ENCODE measurements around the gene AJAP1.

Gene AJAP1

DNA sequence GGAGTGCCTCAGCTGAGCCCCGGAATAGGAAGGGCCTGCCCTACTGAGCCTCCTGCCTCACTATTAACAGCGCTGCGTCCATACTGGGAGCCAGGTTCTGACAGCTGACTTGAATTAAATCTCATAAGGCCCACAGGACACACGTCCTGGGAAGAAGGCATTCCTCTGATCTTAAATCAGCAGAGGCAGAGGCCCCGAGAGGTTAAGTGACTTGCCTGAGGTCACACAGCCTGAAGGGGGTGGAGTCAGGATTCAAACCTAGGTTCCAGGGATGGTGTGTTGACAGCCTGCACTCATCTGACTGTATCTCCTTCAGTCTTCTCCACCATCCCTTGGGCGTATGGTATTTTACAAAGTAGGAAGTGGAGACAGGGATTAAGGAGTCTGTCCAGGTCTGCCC, 79.8 kb downstream of the AJAP1 start:
- Histone ChIP-seq H3K4me3 (ENCODE audit: insufficient read length, low read depth) (no peak overlapping the region), H3K4me1 (ENCODE audit: insufficient read depth, insufficient read length) (peaks cover 5% of the 10 kb centered on the region), H3K9ac (ENCODE audit: insufficient read length, low read depth) (no peak overlapping the region), H3K36me3 (ENCODE audit: insufficient read depth, insufficient read length, low read length) (peaks cover 2% of the 10 kb centered on the region), H3K9me3 (ENCODE audit: insufficient read depth, low read length) (no peaks in the 10 kb centered on the region; the same call in 1 of the 2 replicates), H3K27me3 (ENCODE audit: insufficient read depth, insufficient read length) (no peaks in the 10 kb centered on the region)
- no peak for TF ChIP-seq YY1 (IDR thresholded peaks at IDR 0.05; ENCODE audit: insufficient read depth, insufficient read length)
- TF ChIP-seq ZNF274 (IDR thresholded peaks at IDR 0.05; ENCODE audit: low read depth, low read length): no peak
- TF ChIP-seq SUZ12 (IDR thresholded peaks at IDR 0.05; ENCODE audit: extremely low read depth, insufficient read depth, insufficient read length): no peak
- DNase-seq (ENCODE audit: low read depth, low spot score): no peak

DNA sequence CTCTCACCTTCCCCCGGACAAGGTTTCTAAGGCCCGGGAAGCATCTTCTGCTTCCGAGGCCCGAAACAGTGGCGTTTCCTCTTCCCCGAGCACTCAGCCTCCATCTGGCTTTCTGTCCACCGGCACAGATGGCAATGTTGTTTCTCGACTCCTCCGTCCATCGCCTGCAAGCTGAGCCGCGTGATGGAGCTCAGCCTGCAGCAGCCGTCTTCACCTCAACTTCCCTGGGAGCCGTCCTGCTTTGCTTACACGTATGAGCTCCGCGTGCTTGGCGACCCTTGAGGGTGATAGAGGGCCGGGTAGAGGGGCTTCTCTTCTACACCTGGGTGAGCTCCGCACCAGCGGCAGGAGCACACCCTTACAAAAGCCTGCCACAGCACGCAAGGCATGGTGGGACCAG, 80.4 kb downstream of the AJAP1 start:
- TF ChIP-seq SUZ12 (IDR thresholded peaks at IDR 0.05; ENCODE audit: extremely low read depth, insufficient read depth, insufficient read length) (no peak), ZNF274 (IDR thresholded peaks at IDR 0.05; ENCODE audit: low read depth, low read length) (no peak), YY1 (IDR thresholded peaks at IDR 0.05; ENCODE audit: insufficient read depth, insufficient read length) (no peak)
- no peaks in the 10 kb centered on the region; the same call in 1 of the 2 replicates for H3K9me3 ChIP-seq (ENCODE audit: insufficient read depth, low read length)
- peaks cover 2% of the 10 kb centered on the region for H3K36me3 ChIP-seq (ENCODE audit: insufficient read depth, insufficient read length, low read length)
- no peaks in the 10 kb centered on the region for H3K27me3 ChIP-seq (ENCODE audit: insufficient read depth, insufficient read length)
- no peak for DNase-seq (ENCODE audit: low read depth, low spot score)
- H3K4me3 ChIP-seq (ENCODE audit: insufficient read length, low read depth): no peak overlapping the region
- H3K4me1 ChIP-seq (ENCODE audit: insufficient read depth, insufficient read length): peaks cover 6% of the 10 kb centered on the region
- no peak overlapping the region for H3K9ac ChIP-seq (ENCODE audit: insufficient read length, low read depth)

DNA sequence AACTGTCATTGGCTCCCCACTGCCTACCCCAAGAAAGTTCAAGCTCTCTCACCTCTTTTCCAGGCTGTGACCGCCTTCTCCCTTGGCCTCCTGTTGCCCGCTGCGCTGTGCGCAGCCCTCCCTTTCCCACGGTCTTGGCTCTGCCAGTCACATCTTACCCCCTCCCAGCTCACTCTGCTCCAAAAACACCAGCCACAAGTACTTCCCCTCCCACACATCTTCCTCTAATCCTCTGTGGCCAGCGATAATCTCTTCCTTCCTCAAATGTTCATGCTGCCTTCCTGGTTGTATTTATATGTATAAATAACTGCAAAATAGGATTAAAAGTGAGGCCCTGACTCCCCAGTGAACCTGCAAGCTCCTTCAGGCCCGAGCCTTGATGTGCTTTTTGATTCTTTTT, 81.8 kb downstream of the AJAP1 start:
- Histone ChIP-seq H3K27me3 (ENCODE audit: insufficient read depth, insufficient read length) (no peaks in the 10 kb centered on the region), H3K9me3 (ENCODE audit: insufficient read depth, low read length) (no peaks in the 10 kb centered on the region; the same call in 1 of the 2 replicates), H3K9ac (ENCODE audit: insufficient read length, low read depth) (no peak overlapping the region), H3K4me1 (ENCODE audit: insufficient read depth, insufficient read length) (peaks cover 8% of the 10 kb centered on the region), H3K4me3 (ENCODE audit: insufficient read length, low read depth) (no peak overlapping the region), H3K36me3 (ENCODE audit: insufficient read depth, insufficient read length, low read length) (no peaks in the 10 kb centered on the region)
- no peak for DNase-seq (ENCODE audit: low read depth, low spot score)
- no peak for TF ChIP-seq ZNF274 (IDR thresholded peaks at IDR 0.05; ENCODE audit: low read depth, low read length)
- no peak for TF ChIP-seq YY1 (IDR thresholded peaks at IDR 0.05; ENCODE audit: insufficient read depth, insufficient read length)
- TF ChIP-seq SUZ12 (IDR thresholded peaks at IDR 0.05; ENCODE audit: extremely low read depth, insufficient read depth, insufficient read length): no peak

DNA sequence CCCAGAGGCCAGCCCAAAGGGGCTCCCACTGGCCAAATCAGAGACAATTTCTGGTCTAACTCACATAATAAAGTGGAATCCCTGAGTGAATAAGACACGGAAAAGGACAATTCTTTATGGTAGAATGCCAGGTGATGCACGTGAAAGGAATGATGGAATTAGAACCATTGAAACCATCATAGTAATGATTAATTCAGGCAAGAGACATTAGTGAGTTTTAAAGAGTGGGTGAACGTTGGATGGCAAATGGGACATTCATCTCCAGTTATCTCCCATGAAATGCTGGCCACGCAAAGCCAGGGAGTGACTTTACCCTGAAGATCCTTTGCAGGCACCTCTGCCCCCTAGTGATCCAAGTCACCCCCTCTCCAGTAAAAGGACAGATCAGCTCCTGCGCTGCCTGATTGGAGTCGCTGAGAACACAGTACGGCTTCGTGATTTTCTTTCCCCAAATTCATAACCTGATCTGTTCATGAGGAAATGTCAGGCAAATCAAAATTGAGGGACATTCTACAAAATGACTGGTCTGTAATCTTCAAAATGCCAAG, 87.5 kb downstream of the AJAP1 start:
- H3K9ac ChIP-seq (ENCODE audit: insufficient read length, low read depth): no peak overlapping the region
- TF ChIP-seq SUZ12 (IDR thresholded peaks at IDR 0.05; ENCODE audit: extremely low read depth, insufficient read depth, insufficient read length) (no peak), YY1 (IDR thresholded peaks at IDR 0.05; ENCODE audit: insufficient read depth, insufficient read length) (no peak), ZNF274 (IDR thresholded peaks at IDR 0.05; ENCODE audit: low read depth, low read length) (no peak)
- H3K4me3 ChIP-seq (ENCODE audit: insufficient read length, low read depth): no peak overlapping the region
- no peaks in the 10 kb centered on the region; the same call in 1 of the 2 replicates for H3K9me3 ChIP-seq (ENCODE audit: insufficient read depth, low read length)
- no peak for DNase-seq (ENCODE audit: low read depth, low spot score)
- H3K36me3 ChIP-seq (ENCODE audit: insufficient read depth, insufficient read length, low read length): no peaks in the 10 kb centered on the region
- H3K27me3 ChIP-seq (ENCODE audit: insufficient read depth, insufficient read length): no peaks in the 10 kb centered on the region
- H3K4me1 ChIP-seq (ENCODE audit: insufficient read depth, insufficient read length): peaks cover 2% of the 10 kb centered on the region

DNA sequence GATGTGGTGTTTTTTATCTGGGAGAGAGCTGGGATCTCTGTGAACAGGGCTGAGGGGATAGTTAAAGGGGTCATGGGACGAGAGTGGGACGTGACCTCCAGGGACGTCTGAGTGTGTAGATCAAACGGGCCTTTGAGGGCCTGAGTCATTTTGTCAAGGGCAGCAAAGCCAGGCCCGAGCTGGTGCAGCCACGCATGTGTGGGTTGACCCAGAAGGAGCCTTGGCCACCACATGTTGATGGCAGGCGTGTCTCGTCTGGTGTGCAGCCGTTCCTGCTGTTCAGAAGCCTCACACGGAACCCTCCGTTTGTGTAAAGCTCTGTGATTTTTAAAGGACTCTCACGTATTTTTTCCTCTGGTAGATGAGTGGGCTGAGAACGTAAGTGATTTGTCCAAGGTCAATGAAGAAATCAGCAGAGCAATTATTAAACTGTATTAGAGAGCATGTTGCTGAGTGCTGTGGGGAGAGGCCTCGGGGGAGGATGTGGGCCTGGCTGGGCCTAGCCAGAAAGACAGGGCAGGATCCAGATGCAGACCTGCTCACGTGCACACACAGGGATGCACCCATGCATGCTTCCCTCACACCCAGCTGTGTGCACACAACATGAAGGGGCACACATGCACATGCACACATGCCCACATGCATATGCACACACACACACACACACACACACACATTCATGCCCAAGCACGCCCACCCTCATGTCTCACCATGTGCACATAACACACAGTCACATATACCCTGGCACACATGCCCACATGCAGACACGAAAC, 89.8 kb downstream of the AJAP1 start:
- TF ChIP-seq YY1 (IDR thresholded peaks at IDR 0.05; ENCODE audit: insufficient read depth, insufficient read length): no peak
- no peak for TF ChIP-seq ZNF274 (IDR thresholded peaks at IDR 0.05; ENCODE audit: low read depth, low read length)
- no peak for TF ChIP-seq SUZ12 (IDR thresholded peaks at IDR 0.05; ENCODE audit: extremely low read depth, insufficient read depth, insufficient read length)
- H3K9ac ChIP-seq (ENCODE audit: insufficient read length, low read depth): no peak overlapping the region
- no peaks in the 10 kb centered on the region for H3K27me3 ChIP-seq (ENCODE audit: insufficient read depth, insufficient read length)
- H3K4me1 ChIP-seq (ENCODE audit: insufficient read depth, insufficient read length): peaks cover 4% of the 10 kb centered on the region
- H3K36me3 ChIP-seq (ENCODE audit: insufficient read depth, insufficient read length, low read length): no peaks in the 10 kb centered on the region
- DNase-seq (ENCODE audit: low read depth, low spot score): no peak
- H3K4me3 ChIP-seq (ENCODE audit: insufficient read length, low read depth): no peak overlapping the region
- no peaks in the 10 kb centered on the region for H3K9me3 ChIP-seq (ENCODE audit: insufficient read depth, low read length)

DNA sequence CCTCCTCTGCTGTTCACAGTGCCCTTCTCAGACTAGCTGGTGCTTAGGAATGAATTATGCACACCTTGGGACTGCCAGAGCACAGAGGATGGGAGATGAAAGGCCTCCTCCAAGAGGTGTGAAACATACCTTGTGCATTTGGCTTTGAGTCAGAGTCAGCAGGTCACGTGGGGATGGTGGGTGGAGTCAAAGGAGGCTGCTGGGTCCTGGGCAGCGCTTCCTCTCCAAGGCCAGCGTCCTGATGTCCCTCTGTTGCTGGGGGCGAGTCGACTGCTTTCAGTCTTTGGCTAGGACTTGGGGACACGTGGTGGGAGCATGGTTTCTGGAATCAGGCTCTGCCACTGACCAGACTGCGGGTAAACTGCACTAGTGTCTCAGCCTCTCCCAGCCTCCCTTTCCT, 91.2 kb downstream of the AJAP1 start:
- Histone ChIP-seq H3K36me3 (ENCODE audit: insufficient read depth, insufficient read length, low read length) (no peaks in the 10 kb centered on the region), H3K27me3 (ENCODE audit: insufficient read depth, insufficient read length) (no peaks in the 10 kb centered on the region), H3K9me3 (ENCODE audit: insufficient read depth, low read length) (no peaks in the 10 kb centered on the region), H3K4me3 (ENCODE audit: insufficient read length, low read depth) (no peak overlapping the region), H3K9ac (ENCODE audit: insufficient read length, low read depth) (no peak overlapping the region), H3K4me1 (ENCODE audit: insufficient read depth, insufficient read length) (peaks cover 1% of the 10 kb centered on the region)
- TF ChIP-seq YY1 (IDR thresholded peaks at IDR 0.05; ENCODE audit: insufficient read depth, insufficient read length) (no peak), SUZ12 (IDR thresholded peaks at IDR 0.05; ENCODE audit: extremely low read depth, insufficient read depth, insufficient read length) (no peak), ZNF274 (IDR thresholded peaks at IDR 0.05; ENCODE audit: low read depth, low read length) (no peak)
- no peak for DNase-seq (ENCODE audit: low read depth, low spot score)

DNA sequence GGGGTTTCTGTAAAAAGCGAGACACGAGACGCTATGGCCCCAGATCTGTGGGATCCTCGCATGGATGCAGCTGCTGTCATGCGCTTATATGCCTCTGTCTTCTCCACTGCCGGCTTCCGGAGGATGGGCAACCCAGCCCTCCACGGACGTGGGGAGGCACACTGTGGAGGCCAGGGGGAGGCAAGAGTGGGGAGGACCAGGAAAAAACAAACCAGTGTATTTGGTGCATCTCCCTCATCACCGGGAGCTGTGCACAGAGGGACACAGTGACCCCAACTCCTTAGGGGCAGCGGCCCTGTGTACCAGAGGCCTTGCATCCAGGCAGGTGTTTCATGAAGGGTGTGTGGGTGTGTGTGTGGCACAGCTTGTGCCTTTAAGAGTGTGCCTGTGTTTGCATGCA, 95.0 kb downstream of the AJAP1 start:
- Histone ChIP-seq H3K36me3 (ENCODE audit: insufficient read depth, insufficient read length, low read length) (no peaks in the 10 kb centered on the region), H3K9ac (ENCODE audit: insufficient read length, low read depth) (no peak overlapping the region), H3K27me3 (ENCODE audit: insufficient read depth, insufficient read length) (no peaks in the 10 kb centered on the region), H3K4me1 (ENCODE audit: insufficient read depth, insufficient read length) (peaks cover 1% of the 10 kb centered on the region), H3K9me3 (ENCODE audit: insufficient read depth, low read length) (peaks cover 18% of the 10 kb centered on the region), H3K4me3 (ENCODE audit: insufficient read length, low read depth) (no peak overlapping the region)
- no peak for DNase-seq (ENCODE audit: low read depth, low spot score)
- no peak for TF ChIP-seq ZNF274 (IDR thresholded peaks at IDR 0.05; ENCODE audit: low read depth, low read length)
- TF ChIP-seq SUZ12 (IDR thresholded peaks at IDR 0.05; ENCODE audit: extremely low read depth, insufficient read depth, insufficient read length): no peak
- TF ChIP-seq YY1 (IDR thresholded peaks at IDR 0.05; ENCODE audit: insufficient read depth, insufficient read length): no peak

Measured in NT2/D1 (cell line).